Measurements from ENCODE around the gene DSTN.
A peak's percentile ranks its signal among the peaks of the same experiment; 100 is the strongest.

DSTN gene

DNA sequence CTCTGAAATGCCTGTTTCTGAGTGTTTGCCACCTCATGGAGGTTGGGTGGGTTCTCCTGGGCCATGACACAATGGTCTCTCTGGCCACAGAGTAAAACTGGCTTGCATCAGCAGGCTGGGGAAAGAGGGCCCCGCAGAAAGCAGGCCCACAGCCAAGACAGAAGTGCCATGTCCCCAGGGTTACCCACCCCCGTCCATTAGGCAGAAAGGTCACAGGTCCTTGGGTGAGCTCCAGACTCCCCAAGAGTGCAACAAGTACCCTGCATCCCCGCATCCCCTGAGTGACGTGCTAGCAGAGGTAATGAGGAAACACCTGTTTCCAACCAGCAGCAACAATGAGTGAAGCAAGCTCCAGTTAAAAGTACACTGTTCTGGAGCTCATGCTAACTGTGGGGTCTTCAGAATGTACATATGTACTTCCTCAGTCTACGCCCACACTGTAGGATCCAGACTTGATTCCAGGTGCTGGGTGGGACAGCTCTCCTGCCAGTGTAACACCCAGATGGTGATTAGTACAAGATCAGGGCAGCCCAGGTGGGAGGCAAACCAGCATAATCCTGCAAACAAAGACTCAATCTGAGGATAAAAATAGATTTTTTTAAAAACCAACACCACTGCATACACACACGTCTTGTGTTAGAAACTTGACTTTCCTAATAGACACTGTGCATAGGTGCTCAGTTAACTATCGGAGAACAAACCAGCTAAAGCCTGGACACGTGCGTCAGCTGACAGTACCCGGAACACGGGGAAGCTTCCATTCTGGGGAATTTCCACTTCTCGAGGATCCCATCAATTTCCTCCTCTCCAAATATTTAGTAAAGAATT, 80.6 kb downstream of the DSTN start:
- no peak for TF ChIP-seq CTCF (IDR thresholded peaks at IDR 0.05; ENCODE audit: low read depth, low read length)
- H3K4me3 ChIP-seq (replicated peaks in 1 of 2; ENCODE audit: low read depth in 2 of 2, low read length in 2 of 2), result no peak overlapping the region
- peak in 1 of 2 donors; percentile 16 for DNase-seq (ENCODE audit: low read depth in 2 of 2)

DNA sequence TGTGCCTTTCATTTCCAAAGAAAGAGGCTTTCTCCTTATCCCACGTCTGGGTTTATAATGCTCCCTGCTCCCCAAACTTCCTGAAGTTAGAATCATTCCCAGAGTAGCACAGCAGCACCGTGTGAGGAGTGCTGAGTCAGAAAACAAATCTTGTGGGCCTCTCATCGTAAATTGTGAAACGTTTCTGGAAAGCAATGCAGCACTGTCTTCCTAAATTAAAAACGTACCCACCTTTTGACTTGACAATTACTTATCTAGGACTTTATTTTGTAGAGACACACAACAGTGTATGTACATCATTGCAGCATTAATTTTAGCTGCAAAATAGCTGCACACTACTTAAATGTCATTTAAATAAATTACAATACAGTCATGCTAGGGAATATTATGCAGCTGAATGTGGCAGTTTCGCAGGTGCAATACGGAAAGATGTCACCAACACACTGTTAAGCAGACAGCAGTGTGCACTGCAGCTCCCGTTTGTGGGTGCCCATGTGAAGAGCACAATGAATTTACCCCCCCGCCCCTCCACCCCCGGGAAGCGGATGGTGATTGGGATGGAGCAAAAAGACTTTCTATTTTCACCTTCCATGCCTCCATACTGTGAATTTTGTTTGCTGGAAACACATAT, 81.4 kb downstream of the DSTN start:
- H3K4me3 ChIP-seq (replicated peaks in 1 of 2; ENCODE audit: low read depth in 2 of 2, low read length in 2 of 2), result no peak overlapping the region
- no peak for TF ChIP-seq CTCF (IDR thresholded peaks at IDR 0.05; ENCODE audit: low read depth, low read length)
- DNase-seq (ENCODE audit: low read depth in 2 of 2), result peak; percentile 49 to 53

DNA sequence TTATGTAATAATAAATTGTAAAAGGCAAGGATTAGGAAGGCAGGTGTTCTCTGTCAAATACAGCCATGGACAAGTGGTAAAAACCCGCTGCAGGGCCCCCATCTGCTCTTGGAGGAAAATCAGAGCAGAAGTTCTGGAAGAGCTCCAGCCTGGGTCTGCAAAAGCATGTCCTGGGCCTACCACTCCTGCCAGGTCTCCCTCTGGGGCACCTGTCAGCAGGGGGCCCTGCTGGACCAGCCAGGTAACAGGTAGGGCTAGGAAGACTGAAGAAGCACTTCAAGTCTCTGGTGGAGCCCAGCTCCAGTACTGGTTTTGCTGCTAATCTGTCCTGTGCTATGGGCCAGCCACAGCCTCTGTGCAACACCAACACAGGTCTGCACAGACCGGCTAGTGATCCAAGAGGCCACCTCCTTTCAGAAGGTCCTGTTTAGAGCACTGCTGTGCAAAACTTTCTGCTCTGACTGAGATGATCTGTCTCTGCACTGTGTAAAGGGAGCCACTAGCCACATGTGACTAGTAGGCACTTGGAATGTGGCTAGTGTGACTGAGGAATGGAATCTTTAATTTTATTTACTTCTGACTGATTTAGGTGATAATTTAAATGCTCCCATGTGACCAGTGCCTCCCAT, 82.0 kb downstream of the DSTN start:
- DNase-seq (ENCODE audit: low read depth in 2 of 2), result no peak
- TF ChIP-seq CTCF (IDR thresholded peaks at IDR 0.05; ENCODE audit: low read depth, low read length), result no peak
- H3K4me3 ChIP-seq (replicated peaks in 1 of 2; ENCODE audit: low read depth in 2 of 2, low read length in 2 of 2), result no peak overlapping the region

- H3K4me3 ChIP-seq (replicated peaks in 1 of 2; ENCODE audit: low read depth in 2 of 2, low read length in 2 of 2), result no peak overlapping the region
- no peak for TF ChIP-seq CTCF (IDR thresholded peaks at IDR 0.05; ENCODE audit: low read depth, low read length)
- DNase-seq (ENCODE audit: low read depth in 2 of 2), result no peak
Measured at GRCh38 chr20:17652411-17652810, 82.5 kb downstream of the DSTN start.

DNA sequence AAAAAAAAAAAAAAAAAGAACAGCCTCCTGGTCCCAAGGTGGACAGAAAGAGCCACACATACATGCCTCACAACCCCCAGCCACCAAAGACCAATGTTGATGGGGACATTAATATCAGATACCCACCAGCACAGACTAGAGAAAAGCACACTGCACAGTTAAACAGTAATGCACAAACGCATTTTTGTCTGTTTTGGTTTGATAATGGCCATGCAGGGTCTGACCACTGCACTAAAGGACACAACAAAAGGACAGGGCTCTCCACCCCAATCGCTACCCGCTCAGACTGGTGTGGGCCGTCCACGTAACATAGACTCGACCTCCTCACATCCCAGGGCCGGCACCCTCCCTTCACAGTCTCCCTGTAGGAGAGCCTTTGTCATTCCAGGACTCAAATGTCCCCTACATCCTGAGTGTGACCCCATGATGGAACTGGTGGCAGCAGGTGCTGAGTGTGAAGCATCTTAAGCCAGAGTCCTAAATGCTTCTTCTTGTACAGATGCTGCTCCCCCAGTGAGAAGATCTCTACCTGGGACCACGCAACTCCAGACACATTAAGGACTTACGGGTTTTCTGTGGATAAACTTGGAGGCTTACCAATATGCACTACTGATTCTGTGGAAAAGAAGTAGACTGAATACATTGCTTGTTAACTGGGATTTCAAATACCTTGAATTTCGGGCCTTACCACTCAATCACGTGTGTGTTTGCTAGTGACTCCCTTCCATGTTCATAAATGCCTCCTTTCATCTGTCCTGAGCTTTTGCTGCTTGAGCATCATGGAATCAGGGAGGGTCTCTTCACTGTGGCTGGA, 84.2 kb downstream of the DSTN start:
- H3K4me3 ChIP-seq (replicated peaks in 1 of 2; ENCODE audit: low read depth in 2 of 2, low read length in 2 of 2), result no peak overlapping the region
- no peak for DNase-seq (ENCODE audit: low read depth in 2 of 2)
- no peak for TF ChIP-seq CTCF (IDR thresholded peaks at IDR 0.05; ENCODE audit: low read depth, low read length)

DNA sequence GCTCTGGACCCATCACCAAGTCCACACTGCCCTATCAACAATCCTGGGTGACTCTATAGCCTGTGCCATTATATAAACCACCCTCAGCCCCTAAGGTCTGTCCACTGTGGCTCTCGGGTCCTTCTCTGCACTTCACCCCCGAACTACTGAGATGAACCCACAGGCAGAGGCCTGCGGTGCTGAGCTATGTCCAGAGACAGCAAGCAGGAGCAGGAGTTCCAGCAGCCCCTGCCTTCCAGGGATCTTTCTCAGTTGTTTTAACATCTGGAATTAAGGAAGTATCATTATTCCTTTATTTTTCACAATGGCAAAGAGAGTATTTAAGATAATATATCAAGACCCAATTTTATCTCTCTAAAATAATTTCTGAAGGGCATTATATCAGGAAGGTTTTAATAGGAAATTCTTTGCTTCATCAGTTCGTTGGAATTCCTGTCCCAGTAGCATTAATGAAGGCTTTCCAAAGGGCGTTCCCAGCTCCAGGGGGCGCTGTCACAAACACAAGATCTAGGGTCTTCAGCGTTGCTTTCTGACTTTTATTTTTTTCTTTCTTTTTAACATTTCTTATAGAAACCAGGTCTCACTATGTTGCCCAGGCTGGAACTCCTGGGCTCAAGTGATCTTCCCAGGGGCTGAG, 84.9 kb downstream of the DSTN start:
- peak; percentile 72 to 73 for DNase-seq (ENCODE audit: low read depth in 2 of 2)
- peak; percentile 72 for TF ChIP-seq CTCF (IDR thresholded peaks at IDR 0.05; ENCODE audit: low read depth, low read length)
- no peak overlapping the region for H3K4me3 ChIP-seq (replicated peaks in 1 of 2; ENCODE audit: low read depth in 2 of 2, low read length in 2 of 2)
